Esophagus muscularis mucosa (tissue), 4 donors: ENCODE data around the gene CCDC85A.

Source experiments
- CTCF ChIP-seq, 3 experiments: fragments of 200-600 bp in 2 of 3; fragments of 450-650 bp in 1 of 3; sonication (generic) in 2 of 3; IDR thresholded peaks; one replicate each; pipeline ENCODE4 v1.5.1; 2017 to 2019; ENCODE audit warnings: antibody characterized with exemption in 3 of 3, mild to moderate bottlenecking in 2 of 3, moderate library complexity in 1 of 3
- EP300 ChIP-seq: sonication (generic); formaldehyde crosslinking; IDR thresholded peaks from one replicate; pipeline ENCODE4 v1.6.1; 2017; ENCODE audit warnings: antibody characterized with exemption
- POLR2A ChIP-seq: fragments of 450-650 bp; IDR thresholded peaks from one replicate; pipeline ENCODE4 v1.6.1; 2017; ENCODE audit warnings: antibody characterized with exemption, moderate library complexity, mild to moderate bottlenecking, low read depth
- POLR2AphosphoS5 ChIP-seq, 2 donors: sonication (generic); formaldehyde crosslinking; IDR thresholded peaks; one replicate each; pipeline ENCODE4 v1.6.1; 2017; ENCODE audit warnings: antibody characterized with exemption in 2 of 2

GRCh38 chr2:56207760-56208159 is 24.0 kb downstream of the CCDC85A start:
- TF ChIP-seq POLR2AphosphoS5 (IDR thresholded peaks at IDR 0.05): no peak
- TF ChIP-seq POLR2A: no peak
- TF ChIP-seq EP300: no peak
- TF ChIP-seq CTCF (IDR thresholded peaks at IDR 0.05): no peak
